HCT116 (cell line): Measurements from ENCODE around the gene CIAO1. TPM values are rescaled to one million over a fixed set of nuclear protein-coding genes. Genes with fewer than 3 reads are reported as not detected.

ENCODE experiments used
- ATAC-seq: fragments of 200-7000 bp; cut with Tn5 transposase; 2 replicates; pipeline ENCODE4 v1.9.1; 2020; ENCODE audit warnings: mild to moderate bottlenecking, moderate library complexity
- BruUV-seq: library from RNA; stranded (reverse); fragments of 400-500 nt; replicated peaks from 2 replicates; lab custom pipeline; 2021; lab: Mats Ljungman, UMichigan
- CTCF ChIA-PET: fragments of 300-600 bp; sonication (Branson Sonifier 250); formaldehyde crosslinking; loops from one replicate; lab custom pipeline; 2021; ENCODE audit warnings: antibody characterized with exemption; lab: Charles Lee
- POLR2A ChIA-PET: fragments of 300-600, 350-600 bp; sonication (Branson Sonifier 250); formaldehyde crosslinking; loops from one replicate; lab custom pipeline; 2021; ENCODE audit warnings: antibody characterized with exemption; lab: Charles Lee
- RAD21 ChIA-PET, 2 experiments: fragments of 300-600 bp; sonication (Branson Sonifier 250); formaldehyde crosslinking; loops; one replicate each; lab custom pipeline; 2023; ENCODE audit warnings: low total read pairs in 2 of 2; ENCODE audit not compliant: uncharacterized antibody in 2 of 2, unreplicated experiment in 2 of 2, low non-redundant PET in 1 of 2; lab: Charles Lee
- DNase-seq: peaks from one replicate; pipeline ENCODE4 v3.0.0-alpha.2; 2010; ENCODE audit warnings: low read depth, low spot score
- H2AFZ ChIP-seq: fragments of 200-600 bp; shearing (Covaris generic), sonication (generic); 2 replicates; pipeline ENCODE4 v1.6.1; 2017; ENCODE audit warnings: low read depth, mixed run types, mixed read lengths, antibody characterized with exemption, low read length; ENCODE audit not compliant: poor library complexity, severe bottlenecking
- H3K27ac ChIP-seq: 2 replicates; pipeline ENCODE4 v1.5.1; 2012; ENCODE audit warnings: low read depth, low read length
- H3K27me3 ChIP-seq: fragments of 200-600 bp; sonication (generic); 2 replicates; pipeline ENCODE4 v1.6.1; 2016; ENCODE audit warnings: mixed run types, low read length, mixed read lengths; ENCODE audit not compliant: insufficient read depth
- H3K36me3 ChIP-seq, 2 experiments: fragments of 200-500 bp in 1 of 2; fragments of 200-600 bp in 1 of 2; sonication (Bioruptor generic) in 1 of 2; sonication (generic) in 1 of 2; 2 replicates each; pipeline versions ENCODE4 v1.5.1 to v1.6.1; 2014 to 2016; ENCODE audit warnings: low read length in 2 of 2, inconsistent platforms in 1 of 2, mixed read lengths in 1 of 2, mixed run types in 1 of 2; ENCODE audit not compliant: insufficient read depth in 2 of 2, control insufficient read depth in 1 of 2
- H3K4me1 ChIP-seq, 2 experiments: fragments of 200-600 bp in 1 of 2; sonication (generic) in 1 of 2; 2 replicates each; pipeline versions ENCODE4 v1.5.1 to v1.6.1; 2012 to 2017; ENCODE audit warnings: low read length in 2 of 2, inconsistent platforms in 1 of 2, mild to moderate bottlenecking in 1 of 2, mixed read lengths in 1 of 2, mixed run types in 1 of 2, moderate library complexity in 1 of 2; ENCODE audit not compliant: insufficient read depth in 2 of 2, control insufficient read depth in 1 of 2
- H3K4me2 ChIP-seq: fragments of 200-600 bp; sonication (generic); 2 replicates; pipeline ENCODE4 v1.6.1; 2017; ENCODE audit warnings: mixed run types, low read length, mixed read lengths
- H3K4me3 ChIP-seq, 2 experiments: fragments of 200-600 bp in 1 of 2; sonication (generic) in 1 of 2; replicated peaks in 1 of 2; 2 replicates each; pipeline ENCODE4 v1.5.1; 2011 to 2016; ENCODE audit warnings: low read length in 2 of 2, control low read depth in 1 of 2, low read depth in 1 of 2, mild to moderate bottlenecking in 1 of 2, mixed read lengths in 1 of 2, mixed run types in 1 of 2
- H3K79me2 ChIP-seq: fragments of 200-600 bp; sonication (generic); 2 replicates; pipeline ENCODE4 v1.6.1; 2017; ENCODE audit warnings: mild to moderate bottlenecking, mixed run types, low read length, moderate library complexity, mixed read lengths; ENCODE audit not compliant: insufficient read depth
- H3K9ac ChIP-seq: fragments of 200-600 bp; sonication (generic); 2 replicates; pipeline ENCODE4 v1.6.1; 2016; ENCODE audit warnings: low read length, mixed read lengths
- H3K9me2 ChIP-seq: fragments of 200-600 bp; sonication (generic), shearing (Covaris generic); 2 replicates; pipeline ENCODE4 v1.6.1; 2017; ENCODE audit warnings: mixed run types, mild to moderate bottlenecking, moderate library complexity; ENCODE audit not compliant: insufficient read depth
- H3K9me3 ChIP-seq, 2 experiments: fragments of 200-500 bp in 1 of 2; fragments of 200-600 bp in 1 of 2; sonication (Bioruptor generic) in 1 of 2; sonication (generic) in 1 of 2; 2 replicates each; pipeline ENCODE4 v1.6.1; 2014 to 2017; ENCODE audit warnings: low read length in 2 of 2, mixed read lengths in 2 of 2, inconsistent platforms in 1 of 2, low read depth in 1 of 2, mild to moderate bottlenecking in 1 of 2, mixed run types in 1 of 2, moderate library complexity in 1 of 2; ENCODE audit not compliant: control insufficient read depth in 1 of 2, insufficient read depth in 1 of 2
- H4K20me1 ChIP-seq: fragments of 200-600 bp; sonication (generic), shearing (Covaris generic); 2 replicates; pipeline ENCODE4 v1.6.1; 2017; ENCODE audit warnings: mixed run types, mild to moderate bottlenecking, moderate library complexity; ENCODE audit not compliant: insufficient read depth
- CBX3 ChIP-seq: IDR thresholded peaks from 2 replicates; pipeline ENCODE4 v1.6.1; 2012; ENCODE audit warnings: low read depth
- CEBPB ChIP-seq: IDR thresholded peaks from 2 replicates; pipeline ENCODE4 v1.6.1; 2012; ENCODE audit warnings: low read depth
- EGR1 ChIP-seq: IDR thresholded peaks from 2 replicates; pipeline ENCODE4 v1.6.1; 2012; ENCODE audit warnings: low read depth
- EZH2phosphoT487 ChIP-seq: fragments of 200-600 bp; IDR thresholded peaks from 2 replicates; pipeline ENCODE4 v1.6.1; 2018; ENCODE audit warnings: antibody characterized with exemption, borderline replicate concordance
- FOSL1 ChIP-seq: IDR thresholded peaks from 2 replicates; pipeline ENCODE4 v1.6.1; 2012; ENCODE audit warnings: low read depth
- JUND ChIP-seq: IDR thresholded peaks from 2 replicates; pipeline ENCODE4 v1.6.1; 2012
- SP1 ChIP-seq: IDR thresholded peaks from 2 replicates; pipeline ENCODE4 v1.6.1; 2012; ENCODE audit warnings: low read depth
- SRF ChIP-seq: IDR thresholded peaks from 2 replicates; pipeline ENCODE4 v1.6.1; 2012; ENCODE audit warnings: low read depth
- TCF7L2 ChIP-seq: IDR thresholded peaks from 2 replicates; pipeline ENCODE4 v1.7.0; 2011; ENCODE audit warnings: borderline replicate concordance, inconsistent platforms; ENCODE audit not compliant: insufficient read depth, insufficient read length; ENCODE audit errors: extremely low read depth
- YY1 ChIP-seq: IDR thresholded peaks from 2 replicates; pipeline ENCODE4 v1.6.1; 2011; ENCODE audit warnings: low read length, low read depth, moderate library complexity, mild to moderate bottlenecking; ENCODE audit not compliant: insufficient replicate concordance; ENCODE audit errors: extremely low read depth
- ZFX ChIP-seq: fragments of 450-650 bp; IDR thresholded peaks from 2 replicates; pipeline ENCODE4 v1.6.1; 2017
- ZNF274 ChIP-seq: fragments of 200-500 bp; sonication (Bioruptor generic); IDR thresholded peaks from 2 replicates; pipeline ENCODE4 v1.6.1; 2014; ENCODE audit warnings: mild to moderate bottlenecking, low read depth, low read length, inconsistent platforms
- intact Hi-C: fragments of 100-400 bp; cut with micrococcal nuclease; formaldehyde crosslinking; loops from 2 replicates; pipeline ENCODE4 v1.10.0; 2022
- total RNA-seq: library from RNA; stranded (reverse); gene quantifications from one replicate; pipeline ENCODE4 v1.2.1, GENCODE V29; 2021; ENCODE audit not compliant: unreplicated experiment
- TF ChIP-seq, protein P1 (sequence below): IDR thresholded peaks from 2 replicates; pipeline ENCODE4 v1.6.1; 2012
- TF ChIP-seq, protein P2 (sequence below): IDR thresholded peaks from 2 replicates; pipeline ENCODE4 v1.6.1; 2011; ENCODE audit warnings: mild to moderate bottlenecking, low read length, moderate library complexity; ENCODE audit not compliant: insufficient replicate concordance; ENCODE audit errors: extremely low read depth
- TF ChIP-seq, protein P3 (sequence below), 3 experiments: fragments of 200-600 bp in 1 of 3; sonication (generic) in 1 of 3; IDR thresholded peaks in 2 of 3; conservative IDR thresholded peaks in 1 of 3; 2 replicates each; pipeline ENCODE4 v1.5.1; 2012 to 2017; ENCODE audit warnings: low read depth in 2 of 3, low read length in 2 of 3, antibody characterized with exemption in 1 of 3, borderline replicate concordance in 1 of 3, control low read depth in 1 of 3, mild to moderate bottlenecking in 1 of 3, mixed read lengths in 1 of 3, mixed run types in 1 of 3, moderate library complexity in 1 of 3; ENCODE audit not compliant: insufficient read depth in 1 of 3
- TF ChIP-seq, protein P4 (sequence below): IDR thresholded peaks from 2 replicates; pipeline ENCODE4 v1.6.1; 2012; ENCODE audit warnings: low read depth
- TF ChIP-seq, protein P5 (sequence below): IDR thresholded peaks from 2 replicates; pipeline ENCODE4 v1.6.1; 2012

Gene CIAO1
- total RNA-seq, 1 experiment from 2014 or later = 76.8 TPM

DNA sequence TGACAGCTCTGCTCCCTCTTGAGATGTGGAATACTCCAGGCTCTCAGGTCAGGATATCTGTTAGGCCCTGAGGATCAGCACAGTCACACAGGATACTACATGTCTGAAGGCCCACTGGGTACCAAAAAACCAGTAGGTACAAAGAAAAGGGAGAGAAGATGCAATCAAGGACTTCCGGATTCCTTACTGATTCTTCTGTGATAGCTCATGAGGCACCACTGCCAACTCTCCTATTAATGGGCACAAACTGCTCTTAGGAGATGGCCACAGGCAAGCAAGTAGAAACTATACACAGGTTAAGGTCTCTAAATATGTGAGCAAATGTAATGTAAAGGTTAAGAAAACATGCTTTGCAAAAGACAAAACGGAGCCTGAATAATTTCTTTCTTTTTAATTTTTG, 3.7 kb upstream of the CIAO1 start:
- Histone ChIP-seq H3K9me2 (no peaks in the 10 kb centered on the region), H2AFZ (no peak overlapping the region)
- no peak for DNase-seq
- TF ChIP-seq EZH2phosphoT487 = no peak
- no peak for TF ChIP-seq SP1
- TF ChIP-seq CEBPB = no peak
- no peak for TF ChIP-seq YY1
- TF ChIP-seq, protein P1, sequence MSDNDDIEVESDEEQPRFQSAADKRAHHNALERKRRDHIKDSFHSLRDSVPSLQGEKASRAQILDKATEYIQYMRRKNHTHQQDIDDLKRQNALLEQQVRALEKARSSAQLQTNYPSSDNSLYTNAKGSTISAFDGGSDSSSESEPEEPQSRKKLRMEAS = no peak
- TF ChIP-seq, protein P2, sequence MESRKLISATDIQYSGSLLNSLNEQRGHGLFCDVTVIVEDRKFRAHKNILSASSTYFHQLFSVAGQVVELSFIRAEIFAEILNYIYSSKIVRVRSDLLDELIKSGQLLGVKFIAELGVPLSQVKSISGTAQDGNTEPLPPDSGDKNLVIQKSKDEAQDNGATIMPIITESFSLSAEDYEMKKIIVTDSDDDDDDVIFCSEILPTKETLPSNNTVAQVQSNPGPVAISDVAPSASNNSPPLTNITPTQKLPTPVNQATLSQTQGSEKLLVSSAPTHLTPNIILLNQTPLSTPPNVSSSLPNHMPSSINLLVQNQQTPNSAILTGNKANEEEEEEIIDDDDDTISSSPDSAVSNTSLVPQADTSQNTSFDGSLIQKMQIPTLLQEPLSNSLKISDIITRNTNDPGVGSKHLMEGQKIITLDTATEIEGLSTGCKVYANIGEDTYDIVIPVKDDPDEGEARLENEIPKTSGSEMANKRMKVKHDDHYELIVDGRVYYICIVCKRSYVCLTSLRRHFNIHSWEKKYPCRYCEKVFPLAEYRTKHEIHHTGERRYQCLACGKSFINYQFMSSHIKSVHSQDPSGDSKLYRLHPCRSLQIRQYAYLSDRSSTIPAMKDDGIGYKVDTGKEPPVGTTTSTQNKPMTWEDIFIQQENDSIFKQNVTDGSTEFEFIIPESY = no peak
- no peak for TF ChIP-seq ZFX
- TF ChIP-seq, protein P3, sequence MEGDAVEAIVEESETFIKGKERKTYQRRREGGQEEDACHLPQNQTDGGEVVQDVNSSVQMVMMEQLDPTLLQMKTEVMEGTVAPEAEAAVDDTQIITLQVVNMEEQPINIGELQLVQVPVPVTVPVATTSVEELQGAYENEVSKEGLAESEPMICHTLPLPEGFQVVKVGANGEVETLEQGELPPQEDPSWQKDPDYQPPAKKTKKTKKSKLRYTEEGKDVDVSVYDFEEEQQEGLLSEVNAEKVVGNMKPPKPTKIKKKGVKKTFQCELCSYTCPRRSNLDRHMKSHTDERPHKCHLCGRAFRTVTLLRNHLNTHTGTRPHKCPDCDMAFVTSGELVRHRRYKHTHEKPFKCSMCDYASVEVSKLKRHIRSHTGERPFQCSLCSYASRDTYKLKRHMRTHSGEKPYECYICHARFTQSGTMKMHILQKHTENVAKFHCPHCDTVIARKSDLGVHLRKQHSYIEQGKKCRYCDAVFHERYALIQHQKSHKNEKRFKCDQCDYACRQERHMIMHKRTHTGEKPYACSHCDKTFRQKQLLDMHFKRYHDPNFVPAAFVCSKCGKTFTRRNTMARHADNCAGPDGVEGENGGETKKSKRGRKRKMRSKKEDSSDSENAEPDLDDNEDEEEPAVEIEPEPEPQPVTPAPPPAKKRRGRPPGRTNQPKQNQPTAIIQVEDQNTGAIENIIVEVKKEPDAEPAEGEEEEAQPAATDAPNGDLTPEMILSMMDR (IDR thresholded peaks at IDR 0.05 in 2 of 3, conservative IDR thresholded peaks at IDR 0.05 in 1 of 3; ENCODE audit: borderline replicate concordance in 1 of 3, insufficient read depth in 1 of 3, low read depth in 2 of 3, low read length in 2 of 3) = no peak
- TF ChIP-seq JUND = no peak
- no peak for TF ChIP-seq EGR1
- TF ChIP-seq, protein P4, sequence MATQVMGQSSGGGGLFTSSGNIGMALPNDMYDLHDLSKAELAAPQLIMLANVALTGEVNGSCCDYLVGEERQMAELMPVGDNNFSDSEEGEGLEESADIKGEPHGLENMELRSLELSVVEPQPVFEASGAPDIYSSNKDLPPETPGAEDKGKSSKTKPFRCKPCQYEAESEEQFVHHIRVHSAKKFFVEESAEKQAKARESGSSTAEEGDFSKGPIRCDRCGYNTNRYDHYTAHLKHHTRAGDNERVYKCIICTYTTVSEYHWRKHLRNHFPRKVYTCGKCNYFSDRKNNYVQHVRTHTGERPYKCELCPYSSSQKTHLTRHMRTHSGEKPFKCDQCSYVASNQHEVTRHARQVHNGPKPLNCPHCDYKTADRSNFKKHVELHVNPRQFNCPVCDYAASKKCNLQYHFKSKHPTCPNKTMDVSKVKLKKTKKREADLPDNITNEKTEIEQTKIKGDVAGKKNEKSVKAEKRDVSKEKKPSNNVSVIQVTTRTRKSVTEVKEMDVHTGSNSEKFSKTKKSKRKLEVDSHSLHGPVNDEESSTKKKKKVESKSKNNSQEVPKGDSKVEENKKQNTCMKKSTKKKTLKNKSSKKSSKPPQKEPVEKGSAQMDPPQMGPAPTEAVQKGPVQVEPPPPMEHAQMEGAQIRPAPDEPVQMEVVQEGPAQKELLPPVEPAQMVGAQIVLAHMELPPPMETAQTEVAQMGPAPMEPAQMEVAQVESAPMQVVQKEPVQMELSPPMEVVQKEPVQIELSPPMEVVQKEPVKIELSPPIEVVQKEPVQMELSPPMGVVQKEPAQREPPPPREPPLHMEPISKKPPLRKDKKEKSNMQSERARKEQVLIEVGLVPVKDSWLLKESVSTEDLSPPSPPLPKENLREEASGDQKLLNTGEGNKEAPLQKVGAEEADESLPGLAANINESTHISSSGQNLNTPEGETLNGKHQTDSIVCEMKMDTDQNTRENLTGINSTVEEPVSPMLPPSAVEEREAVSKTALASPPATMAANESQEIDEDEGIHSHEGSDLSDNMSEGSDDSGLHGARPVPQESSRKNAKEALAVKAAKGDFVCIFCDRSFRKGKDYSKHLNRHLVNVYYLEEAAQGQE = no peak
- no peak for TF ChIP-seq TCF7L2
- no peak for TF ChIP-seq FOSL1
- TF ChIP-seq ZNF274 = no peak
- TF ChIP-seq SRF = no peak
- TF ChIP-seq, protein P5, sequence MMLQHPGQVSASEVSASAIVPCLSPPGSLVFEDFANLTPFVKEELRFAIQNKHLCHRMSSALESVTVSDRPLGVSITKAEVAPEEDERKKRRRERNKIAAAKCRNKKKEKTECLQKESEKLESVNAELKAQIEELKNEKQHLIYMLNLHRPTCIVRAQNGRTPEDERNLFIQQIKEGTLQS = no peak
- TF ChIP-seq CBX3 = no peak
- TF ChIP-seq, all 23 proteins: peak for 0
- RAD21 ChIA-PET = no interaction called here
- CTCF ChIA-PET = interaction anchor here (3.4 kb wide), 1 partner anchor 270 kb away, joined by 25 read pairs; the partner anchor contains the start of gene ANKRD36C
- no TSS peak for BruUV-seq
- no peaks in the 10 kb centered on the region for H4K20me1 ChIP-seq
- no peaks in the 10 kb centered on the region for H3K27me3 ChIP-seq
- H3K9me3 ChIP-seq = no peaks in the 10 kb centered on the region
- H3K4me3 ChIP-seq = no peak overlapping the region
- no peak overlapping the region for H3K9ac ChIP-seq
- intact Hi-C loops = no loop called here
- ATAC-seq = no peak
- H3K4me2 ChIP-seq = no peak overlapping the region
- peaks cover 0 to 8% of the 10 kb centered on the region in 2 experiments; a peak in 1 of 4 replicates for H3K36me3 ChIP-seq
- peaks cover 79% of the 10 kb centered on the region for H3K79me2 ChIP-seq
- POLR2A ChIA-PET = no interaction called here
- peaks cover 33 to 53% of the 10 kb centered on the region in 2 experiments for H3K4me1 ChIP-seq
- H3K27ac ChIP-seq = no peak overlapping the region
